NCI-H128 (cell line): ENCODE data around the gene SPIRE2.

Experiments used
- DNase-seq: peaks from one replicate; lab custom pipeline; 2025; ENCODE audit not compliant: unreplicated experiment; lab: John Stamatoyannopoulos, UW

SPIRE2 gene

GRCh38 chr16:89893642-89894548, 65.6 kb downstream of the SPIRE2 start:
- DNase-seq, result no peak

DNA sequence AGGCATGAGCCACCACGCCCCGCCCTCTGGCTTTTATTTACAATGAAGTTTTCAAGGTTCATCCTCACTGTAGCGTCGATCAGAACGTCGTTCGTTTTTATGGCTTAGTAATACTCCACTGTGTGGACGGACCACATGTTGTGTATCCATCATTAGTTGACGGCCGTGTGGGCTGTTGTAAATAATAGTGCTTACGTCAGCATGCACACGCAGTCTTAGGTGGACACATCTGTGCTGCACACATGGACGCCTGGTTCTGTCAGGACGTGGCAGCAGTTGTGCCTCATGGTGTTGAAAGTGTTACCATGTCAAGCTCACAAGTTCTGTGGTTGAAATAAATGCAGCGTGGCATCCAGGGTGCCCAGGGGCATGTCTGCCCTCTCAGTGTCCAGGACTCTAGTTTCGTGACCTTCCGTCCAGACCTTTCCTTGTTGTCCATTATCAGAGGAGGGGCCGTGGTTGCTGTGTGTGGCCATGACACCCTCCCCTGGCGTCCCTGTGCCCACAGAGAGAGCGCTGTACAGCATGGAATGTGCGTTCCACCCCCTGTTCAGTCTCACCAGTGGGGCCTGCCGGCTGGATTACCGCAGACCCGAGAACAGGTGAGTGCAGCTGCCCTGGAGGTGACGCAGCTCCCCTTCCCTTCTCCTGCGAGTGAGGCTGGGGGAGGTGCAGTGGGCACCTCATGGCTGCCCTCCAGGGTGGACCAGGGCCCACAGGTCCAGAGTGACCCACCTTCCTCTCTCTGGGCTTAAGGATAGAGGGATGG, 67.4 kb downstream of the SPIRE2 start:
- no peak for DNase-seq

GRCh38 chr16:89897204-89897603, 68.9 kb downstream of the SPIRE2 start:
- DNase-seq, result no peak

GRCh38 chr16:89898201-89898967, 70.1 kb downstream of the SPIRE2 start:
- no peak for DNase-seq

DNA sequence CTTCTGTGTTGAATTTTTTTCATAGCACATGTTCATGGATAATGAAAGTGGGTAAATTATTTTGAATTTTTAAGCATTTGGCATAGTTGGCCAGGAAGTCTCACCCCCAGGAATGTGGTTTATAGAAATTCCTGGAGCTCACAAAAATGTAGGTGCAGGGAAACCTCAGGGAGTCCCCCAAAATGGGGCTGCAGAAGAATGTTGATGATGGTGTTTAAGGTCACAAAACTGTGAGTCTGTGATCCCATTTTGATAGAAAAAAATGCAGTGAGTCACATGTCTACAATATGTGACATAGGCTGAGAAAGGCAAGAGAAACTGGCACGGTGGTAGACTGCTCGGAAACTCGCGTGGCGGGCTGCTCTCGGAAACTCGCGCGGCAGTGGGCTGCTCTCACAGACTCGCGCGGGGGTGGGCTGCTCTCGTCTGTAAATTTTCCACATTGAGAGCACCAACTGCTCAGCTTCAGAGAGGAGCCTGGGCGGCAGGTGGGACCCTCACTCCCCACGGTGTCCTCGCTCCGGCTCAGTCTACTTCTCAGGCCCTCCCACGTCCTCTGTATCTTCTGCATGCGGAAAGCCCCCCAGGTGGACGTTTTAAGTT, 71.7 kb downstream of the SPIRE2 start:
- no peak for DNase-seq

- no peak for DNase-seq
Measured at GRCh38 chr16:89900885-89901284, 72.6 kb downstream of the SPIRE2 start.

- no peak for DNase-seq
Measured at GRCh38 chr16:89902980-89903379, 74.7 kb downstream of the SPIRE2 start.

DNA sequence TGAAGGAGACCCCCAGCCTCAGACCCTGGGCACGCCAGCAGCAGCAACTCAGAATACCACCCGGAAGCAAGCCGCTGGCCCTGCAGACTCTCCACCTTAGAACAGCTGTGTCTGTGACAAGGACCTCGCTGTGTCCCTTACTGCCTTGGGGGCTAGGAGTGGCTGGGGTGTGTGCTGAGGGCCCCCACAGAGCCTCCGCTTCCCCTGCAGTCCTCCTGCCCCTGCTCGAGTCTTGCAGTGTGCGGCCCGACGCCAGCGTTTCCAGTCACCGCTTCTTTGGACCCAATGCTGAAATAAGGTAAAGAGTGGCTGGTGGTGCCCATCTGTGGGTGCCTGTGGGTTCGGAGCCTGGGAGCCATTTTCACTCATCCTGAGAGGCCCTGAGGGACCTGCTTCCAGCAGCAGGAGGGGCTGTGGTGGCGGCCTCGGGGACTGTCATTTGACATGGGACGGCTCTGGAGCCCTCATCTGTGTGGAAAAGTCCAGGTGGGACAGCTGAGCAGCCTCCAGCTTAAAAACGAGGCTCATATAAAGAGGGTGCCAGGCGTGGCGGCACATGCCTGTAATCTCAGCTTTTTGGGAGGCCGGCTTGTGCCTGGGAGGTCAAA, 75.7 kb downstream of the SPIRE2 start:
- DNase-seq, result no peak

GRCh38 chr16:89904606-89905510, 76.6 kb downstream of the SPIRE2 start:
- DNase-seq, result no peak

- no peak for DNase-seq
Measured at GRCh38 chr16:89905511-89906139, 77.3 kb downstream of the SPIRE2 start.

GRCh38 chr16:89906140-89907025, 78.1 kb downstream of the SPIRE2 start:
- DNase-seq, result no peak

- no peak for DNase-seq
Measured at GRCh38 chr16:89907055-89907814, 79.0 kb downstream of the SPIRE2 start.

DNA sequence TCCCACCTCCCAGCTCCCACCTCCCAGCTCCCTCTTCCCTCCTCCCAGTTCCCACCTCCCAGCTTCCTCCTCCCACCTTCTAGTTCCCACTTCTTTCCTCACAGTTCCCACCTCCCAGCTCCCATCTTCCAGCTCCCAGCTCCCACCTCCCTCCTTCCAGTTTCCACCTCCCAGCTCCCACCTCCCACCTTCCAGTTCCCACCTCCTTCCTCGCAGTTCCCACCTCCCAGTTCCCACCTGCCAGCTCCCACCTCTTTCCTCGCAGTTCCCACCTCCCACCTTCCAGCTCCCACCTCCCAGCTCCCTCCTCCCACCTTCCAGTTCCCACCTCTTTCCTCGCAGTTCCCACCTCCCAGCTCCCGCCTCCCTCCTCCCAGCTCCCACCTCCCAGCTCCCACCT, 80.0 kb downstream of the SPIRE2 start:
- no peak for DNase-seq

DNA sequence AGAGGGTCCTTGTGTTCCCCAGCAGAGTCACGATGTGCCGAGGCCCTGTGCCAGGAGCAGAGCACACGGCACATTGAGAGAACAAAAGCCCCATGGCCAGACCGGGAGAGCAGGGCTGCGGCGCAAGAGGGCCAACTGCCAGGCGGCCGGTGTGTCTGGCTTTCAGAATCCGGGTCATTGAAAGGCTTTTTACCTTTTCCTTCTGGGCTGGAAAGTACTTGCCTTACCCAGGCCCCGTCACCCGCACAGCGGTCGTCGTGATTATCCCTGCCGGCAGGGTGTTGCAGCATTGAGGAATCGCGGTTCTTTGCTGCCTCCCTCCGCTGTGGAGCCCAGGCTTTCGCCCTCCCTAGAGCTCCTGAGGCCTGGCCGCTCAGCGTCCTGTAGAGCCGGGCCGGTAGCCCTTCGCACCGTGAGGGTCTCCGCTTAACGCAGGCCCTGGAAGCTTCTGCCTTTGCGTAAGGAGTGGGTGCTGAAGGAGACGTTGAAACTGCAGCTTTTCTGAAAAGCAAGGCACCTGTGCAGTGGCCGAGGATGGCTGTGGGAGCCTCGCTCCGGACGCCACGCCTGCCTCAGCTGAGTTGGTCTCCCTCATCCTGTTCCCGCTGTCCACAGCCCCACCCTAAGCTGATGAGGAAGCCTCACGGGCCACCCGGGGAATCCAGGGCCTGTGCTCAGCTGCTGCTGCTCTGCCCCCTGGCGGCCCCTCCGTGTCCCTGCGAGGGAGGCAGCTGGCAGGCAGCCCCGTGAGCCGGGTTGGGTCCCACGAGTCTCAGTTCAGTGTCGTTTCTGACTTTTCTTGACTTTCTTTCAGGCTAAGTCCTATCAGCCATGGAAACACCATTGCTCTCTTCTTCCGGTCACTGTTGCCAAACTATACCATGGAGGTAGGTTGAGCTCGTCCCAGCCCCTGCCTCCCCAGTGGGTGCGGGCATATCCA, 81.8 kb downstream of the SPIRE2 start:
- DNase-seq, result no peak

DNA sequence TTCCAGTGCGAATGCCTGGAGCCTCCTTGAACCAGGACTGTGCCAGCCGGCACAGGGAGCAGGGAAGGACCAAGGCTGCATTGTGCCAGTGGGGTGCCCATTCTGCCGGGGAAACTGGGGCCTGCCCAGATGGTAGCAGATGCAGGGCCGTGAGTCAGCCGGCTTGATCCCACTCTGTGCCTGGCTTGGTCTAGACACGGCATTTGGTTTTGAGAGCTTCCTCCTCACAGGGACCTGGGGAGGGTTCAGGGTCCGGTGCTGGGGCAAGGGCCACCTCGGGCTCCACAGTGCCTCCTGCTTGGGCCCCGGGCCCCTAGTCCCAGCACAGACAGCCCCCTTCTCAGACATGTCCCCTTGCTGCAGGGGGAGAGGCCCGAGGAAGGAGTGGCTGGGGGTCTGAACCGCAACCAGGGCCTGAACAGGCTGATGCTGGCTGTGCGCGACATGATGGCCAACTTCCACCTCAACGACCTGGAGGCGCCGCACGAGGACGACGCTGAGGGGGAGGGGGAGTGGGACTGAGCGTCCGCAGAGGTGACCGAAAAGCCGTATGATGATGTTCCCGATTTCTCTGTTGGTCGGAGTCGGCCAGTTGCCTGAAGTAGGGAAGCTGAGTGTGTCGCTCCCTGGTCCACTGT, 82.6 kb downstream of the SPIRE2 start:
- DNase-seq, result no peak

- DNase-seq, result no peak
Measured at GRCh38 chr16:89911375-89911774, 83.1 kb downstream of the SPIRE2 start.
